ENCODE results near the gene APC.

DNA sequence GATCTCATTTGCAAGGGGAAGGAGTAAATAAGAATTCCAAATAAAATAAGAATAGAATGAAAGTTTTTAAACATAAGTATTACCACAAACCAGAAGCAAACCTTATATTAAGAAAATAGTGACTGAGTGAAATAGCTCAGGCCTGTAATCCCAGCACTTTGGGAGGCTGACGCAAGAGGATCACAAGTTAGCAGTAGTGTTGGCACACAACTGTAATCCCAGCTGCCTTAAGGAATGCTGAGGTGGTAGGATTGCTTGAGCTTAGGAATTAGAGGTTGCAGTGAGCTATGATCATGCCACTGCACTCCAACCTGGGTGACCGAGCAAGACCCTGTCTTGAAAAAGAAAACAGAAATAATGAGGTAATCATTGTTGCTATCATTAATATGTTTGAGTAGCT, 47.0 kb downstream of the APC start:
- TF ChIP-seq, protein P1, sequence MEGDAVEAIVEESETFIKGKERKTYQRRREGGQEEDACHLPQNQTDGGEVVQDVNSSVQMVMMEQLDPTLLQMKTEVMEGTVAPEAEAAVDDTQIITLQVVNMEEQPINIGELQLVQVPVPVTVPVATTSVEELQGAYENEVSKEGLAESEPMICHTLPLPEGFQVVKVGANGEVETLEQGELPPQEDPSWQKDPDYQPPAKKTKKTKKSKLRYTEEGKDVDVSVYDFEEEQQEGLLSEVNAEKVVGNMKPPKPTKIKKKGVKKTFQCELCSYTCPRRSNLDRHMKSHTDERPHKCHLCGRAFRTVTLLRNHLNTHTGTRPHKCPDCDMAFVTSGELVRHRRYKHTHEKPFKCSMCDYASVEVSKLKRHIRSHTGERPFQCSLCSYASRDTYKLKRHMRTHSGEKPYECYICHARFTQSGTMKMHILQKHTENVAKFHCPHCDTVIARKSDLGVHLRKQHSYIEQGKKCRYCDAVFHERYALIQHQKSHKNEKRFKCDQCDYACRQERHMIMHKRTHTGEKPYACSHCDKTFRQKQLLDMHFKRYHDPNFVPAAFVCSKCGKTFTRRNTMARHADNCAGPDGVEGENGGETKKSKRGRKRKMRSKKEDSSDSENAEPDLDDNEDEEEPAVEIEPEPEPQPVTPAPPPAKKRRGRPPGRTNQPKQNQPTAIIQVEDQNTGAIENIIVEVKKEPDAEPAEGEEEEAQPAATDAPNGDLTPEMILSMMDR (IDR thresholded peaks at IDR 0.05) = no peak
- TF ChIP-seq EZH2 (IDR thresholded peaks at IDR 0.05; ENCODE audit: borderline replicate concordance, insufficient read depth, low read depth, low read length, poor library complexity, severe bottlenecking) = no peak

All from B cell (primary cell).